Stimulated activated CD4-positive, alpha-beta T cell treated with anti-CD3 and anti-CD28 coated beads, Interleukin-15, amount 100 ng/mL, for 1 hour (primary cell): ENCODE measurements around the gene NME1.
"Not testable (repeated sequence)": the region's sequence is repeated elsewhere in the genome, so short reads cannot be mapped to it uniquely, and the experiment has no call there.

ENCODE experiments used
- DNase-seq, 2 donors: peaks; one replicate each; pipeline ENCODE4 v3.0.0-alpha.2; 2020; ENCODE audit warnings: low read depth in 1 of 2, low spot score in 1 of 2

NME1 gene

DNA sequence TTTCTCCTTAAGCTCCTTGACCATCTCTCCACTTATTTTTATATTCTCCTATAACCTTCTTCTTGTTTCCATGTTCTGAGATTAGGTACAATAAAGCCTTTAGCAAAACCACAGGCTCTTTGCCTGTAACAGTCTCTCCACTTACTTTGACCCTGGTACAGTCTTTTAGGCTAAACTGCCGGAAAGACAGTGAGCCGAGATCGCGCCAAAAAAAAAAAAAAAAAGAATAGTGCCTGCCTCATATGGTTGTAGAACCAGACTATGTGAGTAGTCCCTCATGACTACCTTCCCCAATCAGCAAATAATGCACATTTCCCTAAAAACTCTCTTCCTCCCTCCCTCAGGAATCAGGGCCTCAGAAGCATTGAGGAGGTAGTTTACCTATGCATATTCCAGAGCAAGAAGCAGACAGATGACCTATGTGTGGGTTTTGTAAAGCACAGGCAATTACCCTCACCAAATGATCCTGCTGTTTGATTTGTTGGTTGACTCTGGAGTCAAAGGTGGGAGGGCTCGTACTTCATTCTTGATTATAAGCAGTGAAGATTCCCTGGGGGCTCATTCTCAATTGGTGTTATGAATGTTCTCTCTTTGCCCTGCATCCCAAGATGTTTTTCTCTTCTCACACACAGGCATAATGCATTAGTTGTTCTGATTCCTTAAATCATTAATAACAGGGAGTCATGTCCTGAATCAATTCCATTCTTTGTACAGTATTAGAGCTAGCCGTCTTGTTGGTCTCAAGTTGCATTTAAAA, 8.9 kb upstream of the NME1 start:
- no peak for DNase-seq

DNA sequence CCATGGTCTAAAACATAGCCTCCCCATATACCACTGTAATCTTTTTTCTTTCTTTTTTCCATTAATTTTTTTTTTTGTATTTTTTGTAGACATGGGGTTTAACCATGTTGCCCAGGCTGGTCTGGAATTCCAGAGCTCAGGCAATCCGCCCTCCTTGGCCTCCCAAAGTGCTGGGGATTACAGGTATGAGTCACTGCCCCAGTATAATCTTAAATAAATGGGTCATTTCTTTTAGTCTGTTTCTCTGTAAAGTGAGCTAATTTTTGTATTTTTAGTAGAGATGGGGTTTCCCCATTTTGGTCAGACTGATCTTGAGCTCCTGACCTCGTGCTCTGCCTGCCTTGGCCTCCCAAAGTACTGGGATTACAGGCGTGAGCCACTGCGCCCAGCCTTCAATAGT, 5.7 kb upstream of the NME1 start:
- DNase-seq = no peak

DNA sequence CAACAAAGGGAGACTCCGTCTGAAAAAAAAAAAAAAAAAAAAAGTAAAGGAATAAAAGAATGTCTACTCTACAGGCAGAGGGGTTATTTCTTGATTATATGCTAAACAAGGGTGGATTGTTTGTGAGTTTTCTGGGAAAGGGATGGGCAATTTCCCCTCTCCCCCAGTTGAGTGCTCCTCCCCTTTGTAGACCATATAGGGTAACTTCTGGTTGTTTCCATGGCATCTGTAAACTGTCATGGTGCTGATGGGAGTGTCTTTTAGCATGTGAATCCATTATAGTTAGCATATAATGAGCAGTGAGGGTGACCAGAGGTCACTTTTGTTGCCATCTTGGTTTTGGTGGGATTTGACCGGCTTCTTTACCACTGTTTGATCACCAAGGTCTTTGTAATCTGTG, 4.2 kb upstream of the NME1 start:
- no peak for DNase-seq

DNA sequence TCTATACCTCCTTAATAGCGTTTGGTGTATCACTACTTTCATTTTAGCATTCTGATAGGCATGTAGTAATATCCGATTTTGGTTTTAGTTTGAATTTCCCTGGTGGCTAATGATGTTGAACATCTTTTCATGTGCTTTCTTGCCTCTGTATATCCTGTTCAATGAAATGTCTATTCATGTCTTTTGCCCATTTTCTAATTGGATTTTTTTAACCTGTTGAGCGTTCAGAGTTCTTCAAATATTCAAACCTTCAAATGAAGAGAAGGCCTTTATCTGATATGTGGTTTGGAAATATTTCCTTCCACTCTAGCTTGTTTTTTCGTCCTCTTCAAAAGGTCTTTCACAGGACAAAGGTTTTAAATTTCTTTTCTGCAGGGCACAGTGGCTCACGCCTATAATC, 2.4 kb upstream of the NME1 start:
- DNase-seq = no peak

DNA sequence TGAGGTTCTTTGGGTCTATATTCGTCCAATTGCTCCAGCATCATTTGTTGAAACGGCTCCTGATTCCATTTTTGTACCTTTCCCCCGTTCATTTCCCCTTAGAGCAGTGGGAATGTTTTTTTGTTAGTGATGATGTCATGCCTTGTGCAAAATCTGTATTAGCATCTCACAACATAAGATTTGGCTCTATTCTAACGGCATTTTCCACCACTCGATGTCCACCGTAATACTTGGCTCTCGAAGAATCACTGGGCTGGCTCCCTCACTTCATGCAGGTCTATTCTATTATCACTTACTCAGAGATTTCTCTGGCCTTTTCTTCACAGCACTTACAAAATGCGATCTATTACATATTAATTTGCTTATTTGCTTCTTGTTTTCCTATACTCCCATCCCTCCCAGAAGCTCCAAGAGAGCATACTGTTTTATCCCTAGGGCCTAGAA, 571 bp upstream of the NME1 start:
- DNase-seq = no peak

- DNase-seq = no peak
Measured at GRCh38 chr17:51154176-51154575, 817 bp downstream of the NME1 start.

GRCh38 chr17:51155416-51155815, 2.1 kb downstream of the NME1 start:
- DNase-seq = no peak

- no peak for DNase-seq
Measured at GRCh38 chr17:51159604-51160003, 6.2 kb downstream of the NME1 start.

DNA sequence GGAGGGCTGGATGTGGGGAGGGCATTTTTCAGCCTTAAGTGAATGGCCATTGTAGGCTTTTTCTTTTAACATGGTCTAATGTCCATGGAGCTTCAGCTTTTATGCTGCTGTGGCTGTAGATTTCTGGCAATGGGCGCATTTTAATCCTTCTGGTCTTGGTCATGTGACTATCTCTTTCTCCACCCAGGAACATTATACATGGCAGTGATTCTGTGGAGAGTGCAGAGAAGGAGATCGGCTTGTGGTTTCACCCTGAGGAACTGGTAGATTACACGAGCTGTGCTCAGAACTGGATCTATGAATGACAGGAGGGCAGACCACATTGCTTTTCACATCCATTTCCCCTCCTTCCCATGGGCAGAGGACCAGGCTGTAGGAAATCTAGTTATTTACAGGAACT, 8.2 kb downstream of the NME1 start:
- no peak for DNase-seq

DNA sequence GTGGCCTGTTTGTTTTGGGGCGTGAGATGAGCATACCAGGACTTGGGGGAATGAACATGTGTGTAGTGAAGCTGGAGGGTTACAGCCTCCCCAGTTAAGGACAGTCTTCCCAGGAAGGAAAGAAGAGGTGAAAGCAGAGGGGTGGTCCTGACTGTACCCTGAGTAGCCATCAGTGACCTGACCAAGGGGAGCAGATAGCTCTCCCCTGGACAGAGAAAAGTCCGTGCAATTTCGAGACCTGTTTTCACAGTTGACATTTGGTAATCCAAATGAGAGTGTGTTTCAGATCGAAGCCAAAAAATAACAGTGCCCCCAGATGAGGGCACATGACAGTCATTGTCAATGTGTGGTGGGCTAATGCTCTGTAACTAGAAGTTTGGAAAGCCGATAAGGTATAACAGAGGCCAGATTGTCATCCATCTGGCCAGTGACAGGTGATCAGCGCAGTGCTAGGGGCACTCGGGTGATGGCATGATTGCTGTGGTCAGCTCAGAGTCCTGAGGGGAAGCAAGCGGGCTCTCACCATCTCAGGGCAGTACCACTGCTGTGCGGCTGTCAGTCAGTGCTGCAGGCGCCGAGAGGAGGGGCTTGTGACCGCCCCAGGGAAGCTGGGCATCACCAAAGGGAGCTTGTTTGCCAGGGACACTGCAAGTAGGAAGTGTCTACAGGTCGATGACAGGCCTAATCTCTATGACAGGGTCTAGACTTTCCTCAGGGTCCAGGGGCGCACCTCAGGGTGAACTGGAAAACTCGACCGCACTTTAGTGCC, 11.7 kb downstream of the NME1 start:
- DNase-seq = no peak

- peak in 1 of 2 donors; percentile 18 for DNase-seq
Measured at GRCh38 chr17:51165680-51166197, 12.4 kb downstream of the NME1 start.

GRCh38 chr17:51166198-51166986, 13.0 kb downstream of the NME1 start, which contains the start of gene NME2:
Gene NME2, plus strand, starts transcription at chr17:51166411. Its CDS starts 420 bp downstream, at chr17:51166831.
- peak; percentile 37 to 66 for DNase-seq

DNA sequence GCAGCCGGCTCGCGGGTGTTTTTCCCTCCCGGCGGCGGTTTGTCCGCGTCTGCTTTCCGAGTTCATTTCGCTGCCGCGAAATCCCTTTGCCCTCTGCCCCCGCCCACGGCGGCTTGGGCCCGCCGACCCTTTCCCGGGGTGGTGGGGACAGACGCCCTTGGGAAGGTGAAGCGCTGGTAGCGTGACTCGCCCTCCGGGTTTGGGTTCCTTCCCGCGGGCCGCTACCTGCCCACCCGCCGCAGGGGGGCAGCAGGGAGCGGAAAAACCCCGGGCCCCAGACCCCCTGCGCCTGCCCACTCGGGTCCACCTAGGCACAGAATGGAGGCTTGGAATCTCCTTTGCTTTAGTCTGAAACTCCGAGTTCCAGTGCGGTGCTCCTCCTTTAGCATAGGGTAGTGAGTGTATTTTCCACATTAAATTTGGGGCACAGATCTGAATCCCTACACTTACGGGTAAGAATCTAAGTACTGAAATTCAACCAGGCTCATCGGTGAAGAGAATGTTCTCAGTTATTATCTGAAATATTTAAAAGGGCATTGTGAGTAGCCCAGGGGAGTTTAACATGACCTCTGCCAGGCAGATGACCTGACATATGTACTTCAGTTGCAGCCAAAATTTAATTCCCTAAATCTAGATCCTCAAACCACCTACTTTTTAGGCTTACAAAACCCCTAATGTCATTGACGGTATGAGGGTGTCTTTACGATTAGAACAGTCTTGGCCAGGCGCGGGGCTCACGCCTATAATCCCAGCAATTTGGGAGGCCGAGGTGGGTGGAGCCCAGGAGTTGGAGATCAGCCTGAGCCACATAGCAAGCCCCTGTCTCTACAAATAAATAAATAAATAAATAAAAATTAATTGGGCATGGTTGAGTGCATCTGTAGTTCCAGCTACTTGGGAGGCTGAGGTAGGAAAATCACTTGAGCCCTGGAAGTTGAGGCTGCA, 13.9 kb downstream of the NME1 start:
- peak; percentile 36 to 68 for DNase-seq

- DNase-seq = no peak
Measured at GRCh38 chr17:51169340-51169739, 16.0 kb downstream of the NME1 start.

DNA sequence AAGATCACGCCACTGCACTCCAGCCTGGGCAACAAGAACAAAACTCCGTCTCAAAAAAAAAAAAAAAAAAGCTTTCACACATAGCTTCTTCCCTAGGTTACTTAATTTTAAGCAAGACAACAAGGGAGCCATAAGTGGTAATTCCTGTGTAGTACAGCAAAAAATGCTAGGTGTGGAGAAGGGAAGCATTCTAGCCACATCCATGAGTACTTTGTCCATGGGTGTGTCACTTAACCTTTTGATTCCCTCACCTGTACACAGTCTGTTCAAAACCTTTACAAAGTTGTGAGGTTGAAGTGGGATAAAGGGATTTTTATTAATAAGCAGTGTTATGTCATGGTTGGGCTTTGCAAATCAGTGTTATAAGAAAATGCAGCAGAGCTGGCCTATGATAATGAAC, 17.4 kb downstream of the NME1 start:
- no peak for DNase-seq

GRCh38 chr17:51172030-51172429, 18.7 kb downstream of the NME1 start:
- DNase-seq = not testable (repeated sequence)

DNA sequence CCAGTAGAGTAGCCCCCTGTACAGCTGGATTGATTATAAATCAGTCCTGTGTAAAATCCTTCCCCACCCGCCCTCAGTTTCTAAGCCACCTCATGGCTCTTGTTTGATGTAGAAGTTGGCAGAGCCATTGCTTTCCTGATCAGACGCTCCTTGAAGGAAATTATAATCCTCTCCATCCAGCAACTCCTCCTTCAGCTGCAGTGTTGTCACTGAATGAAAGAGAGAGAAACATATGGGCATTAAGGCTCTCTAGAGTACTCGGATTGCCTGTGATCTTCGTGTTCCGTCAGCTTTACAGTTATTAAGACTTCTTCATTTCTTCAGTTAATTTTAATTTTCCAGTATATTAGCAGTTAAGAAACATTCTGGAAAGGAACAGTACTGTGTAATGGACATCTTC, 27.1 kb downstream of the NME1 start:
- DNase-seq = no peak

- DNase-seq = no peak
Measured at GRCh38 chr17:51184124-51184523, 30.8 kb downstream of the NME1 start.

DNA sequence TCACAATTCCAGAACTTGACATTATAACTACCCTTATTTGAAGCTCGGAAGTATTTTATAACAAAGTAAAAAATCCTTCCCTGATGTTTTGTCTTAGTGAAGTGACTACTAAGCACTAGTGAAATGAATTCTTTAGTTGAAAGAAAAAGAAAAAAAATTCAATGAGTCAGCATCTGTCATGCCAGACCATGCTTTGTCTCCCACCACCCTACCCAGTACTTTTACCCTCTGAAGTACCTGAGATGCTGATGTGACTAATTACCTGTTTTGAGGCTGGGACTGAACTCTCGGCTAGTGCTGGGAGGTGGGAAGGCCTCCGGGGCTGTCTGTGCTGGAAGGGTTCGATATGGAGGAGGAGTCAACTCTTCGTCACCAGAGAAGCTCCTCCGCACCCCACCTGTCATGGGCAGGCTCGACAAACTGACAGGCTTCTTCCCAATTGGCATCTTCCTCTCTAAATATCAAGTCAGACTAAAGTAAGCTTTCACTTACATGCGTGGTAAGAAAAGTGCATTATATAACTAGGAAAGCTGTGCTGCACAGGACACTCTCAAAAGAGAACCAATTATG, 32.5 kb downstream of the NME1 start:
- no peak for DNase-seq

DNA sequence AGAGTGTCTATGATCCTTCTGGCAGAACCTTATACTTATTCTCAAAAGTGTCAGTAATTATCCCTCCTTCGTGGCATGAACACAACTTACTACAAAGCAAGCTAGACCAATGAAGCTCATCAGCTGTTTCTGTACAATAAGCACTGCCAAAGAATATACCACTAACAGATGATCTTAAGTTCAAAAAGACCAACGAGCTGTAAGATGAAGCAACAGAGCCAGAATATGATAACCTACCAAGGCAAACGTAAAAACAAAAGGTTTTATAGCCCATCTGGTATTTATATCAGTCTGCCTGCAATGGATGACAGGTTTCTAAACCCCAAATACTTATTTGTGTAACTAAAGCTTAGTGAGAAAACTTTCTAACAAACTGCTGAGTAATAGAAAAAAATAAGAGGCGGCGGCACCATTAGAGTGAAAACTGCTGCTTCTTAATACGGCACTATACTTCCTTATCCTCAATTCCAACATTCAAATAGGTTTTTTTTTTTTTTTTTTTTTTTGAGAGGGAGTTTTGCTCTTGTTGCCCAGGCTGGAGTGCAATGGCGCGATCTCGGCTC, 35.0 kb downstream of the NME1 start:
- DNase-seq = no peak
